ENCODE results near the gene CCDC107.

GRCh38 chr9:35680331-35681105, 22.4 kb downstream of the CCDC107 start:
- TF ChIP-seq E2F1 (CRISPR knock-in tag; IDR thresholded peaks at IDR 0.05) (no peak), ZFP36 (IDR thresholded peaks at IDR 0.05; ENCODE audit: borderline replicate concordance, low read depth, low read length, partially characterized antibody) (no peak), SALL1 (CRISPR knock-in tag; IDR thresholded peaks at IDR 0.05) (no peak), GPN1 (CRISPR knock-in tag; IDR thresholded peaks at IDR 0.05; ENCODE audit: borderline replicate concordance) (no peak), ZNF501 (CRISPR knock-in tag; IDR thresholded peaks at IDR 0.05) (no peak), ZHX2 (IDR thresholded peaks at IDR 0.05; ENCODE audit: low read depth) (no peak), ZHX2 (CRISPR knock-in tag; IDR thresholded peaks at IDR 0.05; ENCODE audit: borderline replicate concordance) (no peak), ZBTB2 (CRISPR knock-in tag; IDR thresholded peaks at IDR 0.05; ENCODE audit: low read depth) (no peak), CTCF (CRISPR knock-in tag; IDR thresholded peaks at IDR 0.05) (no peak)
